WTC11 (cell line): ENCODE measurements around the gene MYH11. TPM values are rescaled to one million over a fixed set of nuclear protein-coding genes. Genes with fewer than 3 reads are reported as not detected.

Source experiments
- ATAC-seq: fragments of 200-7000 bp; cut with Tn5 transposase; 2 replicates; pipeline ENCODE4 v1.10.0; 2021; ENCODE audit warnings: mild to moderate bottlenecking, moderate library complexity
- CTCF ChIA-PET: fragments of 300-600 bp; sonication (Branson Sonifier 250); formaldehyde crosslinking; loops from one replicate; lab custom pipeline; 2021; ENCODE audit warnings: antibody characterized with exemption; lab: Charles Lee
- POLR2A ChIA-PET: fragments of 350-600 bp; sonication (Branson Sonifier 250); formaldehyde crosslinking; loops from one replicate; lab custom pipeline; 2021; ENCODE audit warnings: antibody characterized with exemption; lab: Charles Lee
- DNase-seq: peaks from one replicate; pipeline ENCODE4 v3.0.0; 2021; ENCODE audit warnings: low spot score
- H3K27ac Mint-ChIP-seq: 2 replicates; pipeline ENCODE4 v1.8.0; 2021; ENCODE audit warnings: mixed read lengths
- H3K27me3 Mint-ChIP-seq: 2 replicates; pipeline ENCODE4 v1.8.0; 2021; ENCODE audit warnings: low read depth, mild to moderate bottlenecking, moderate library complexity, mixed read lengths
- H3K36me3 Mint-ChIP-seq: 2 replicates; pipeline ENCODE4 v1.8.0; 2021; ENCODE audit warnings: mixed read lengths
- H3K4me1 Mint-ChIP-seq: 2 replicates; pipeline ENCODE4 v1.8.0; 2022; ENCODE audit warnings: mixed read lengths
- H3K4me3 Mint-ChIP-seq: 2 replicates; pipeline ENCODE4 v1.8.0; 2021; ENCODE audit warnings: mild to moderate bottlenecking, moderate library complexity, mixed read lengths
- H3K9me3 Mint-ChIP-seq: 2 replicates; pipeline ENCODE4 v1.8.0; 2021; ENCODE audit warnings: mixed read lengths
- ATF2 ChIP-seq: sonication (generic); formaldehyde crosslinking; IDR thresholded peaks from 2 replicates; pipeline ENCODE4 v1.8.1; 2022; ENCODE audit warnings: low read depth, missing genetic modification reagents, borderline replicate concordance
- ATF3 ChIP-seq: sonication (generic); formaldehyde crosslinking; conservative IDR thresholded peaks from 2 replicates; pipeline ENCODE4 v1.8.1; 2022; ENCODE audit warnings: mild to moderate bottlenecking, missing genetic modification reagents
- ELF4 ChIP-seq: sonication (generic); formaldehyde crosslinking; IDR thresholded peaks from 2 replicates; pipeline ENCODE4 v1.8.1; 2022; ENCODE audit warnings: low read depth, mild to moderate bottlenecking, moderate library complexity, missing genetic modification reagents
- ETV6 ChIP-seq: sonication (generic); formaldehyde crosslinking; IDR thresholded peaks from 2 replicates; pipeline ENCODE4 v1.8.1; 2022; ENCODE audit warnings: mild to moderate bottlenecking, missing genetic modification reagents
- FOXJ3 ChIP-seq: sonication (generic); formaldehyde crosslinking; IDR thresholded peaks from 2 replicates; pipeline ENCODE4 v1.9.0; 2021; ENCODE audit warnings: missing genetic modification reagents, mild to moderate bottlenecking, borderline replicate concordance
- GTF2I ChIP-seq: fragments of 250-450 bp; sonication (Bioruptor Pico); conservative IDR thresholded peaks from 2 replicates; pipeline ENCODE4 v1.4.0; 2021; ENCODE audit warnings: mild to moderate bottlenecking
- HMGXB4 ChIP-seq: sonication (generic); formaldehyde crosslinking; IDR thresholded peaks from 2 replicates; pipeline ENCODE4 v1.8.1; 2023; ENCODE audit warnings: mild to moderate bottlenecking, moderate library complexity, missing genetic modification reagents
- NFATC4 ChIP-seq: fragments of 250-450 bp; sonication (Bioruptor Pico); IDR thresholded peaks from 2 replicates; pipeline ENCODE4 v1.9.0; 2021; ENCODE audit warnings: mild to moderate bottlenecking
- NFYB ChIP-seq: sonication (generic); formaldehyde crosslinking; conservative IDR thresholded peaks from 2 replicates; pipeline ENCODE4 v1.8.0; 2022; ENCODE audit warnings: low read depth, missing genetic modification reagents
- NR2C2 ChIP-seq: sonication (generic); formaldehyde crosslinking; IDR thresholded peaks from 2 replicates; pipeline ENCODE4 v1.8.0; 2022; ENCODE audit warnings: mild to moderate bottlenecking, missing genetic modification reagents
- SOX15 ChIP-seq: fragments of 250-450 bp; sonication (Bioruptor Pico); IDR thresholded peaks from 2 replicates; pipeline ENCODE4 v1.9.0; 2021; ENCODE audit warnings: mild to moderate bottlenecking
- TCF7 ChIP-seq: sonication (generic); formaldehyde crosslinking; IDR thresholded peaks from 2 replicates; pipeline ENCODE4 v1.8.0; 2022; ENCODE audit warnings: mild to moderate bottlenecking, low read depth, missing genetic modification reagents, moderate library complexity
- USF1 ChIP-seq: sonication (generic); formaldehyde crosslinking; IDR thresholded peaks from 2 replicates; pipeline ENCODE4 v1.8.0; 2022; ENCODE audit warnings: mild to moderate bottlenecking, missing genetic modification reagents
- USF2 ChIP-seq: sonication (generic); formaldehyde crosslinking; IDR thresholded peaks from 2 replicates; pipeline ENCODE4 v1.8.1; 2023; ENCODE audit warnings: mild to moderate bottlenecking, missing genetic modification reagents, moderate library complexity
- ZNF138 ChIP-seq: sonication (generic); formaldehyde crosslinking; conservative IDR thresholded peaks from 2 replicates; pipeline ENCODE4 v1.8.1; 2022; ENCODE audit warnings: mild to moderate bottlenecking, moderate library complexity, missing genetic modification reagents
- ZNF263 ChIP-seq: sonication (generic); formaldehyde crosslinking; IDR thresholded peaks from 2 replicates; pipeline ENCODE4 v1.8.1; 2022; ENCODE audit warnings: low read depth, mild to moderate bottlenecking, moderate library complexity, missing genetic modification reagents
- ZNF532 ChIP-seq: fragments of 250-450 bp; sonication (Bioruptor Pico); IDR thresholded peaks from 2 replicates; pipeline ENCODE4 v1.9.0; 2021; ENCODE audit warnings: mild to moderate bottlenecking, borderline replicate concordance
- total RNA-seq: library from RNA; stranded (reverse); gene quantifications from 3 replicates; pipeline ENCODE4 v1.2.3, GENCODE V29; 2021

The MYH11 gene
- total RNA-seq, 1 experiment from 2014 or later = 0.74 TPM

GRCh38 chr16:15782573-15783365, 74.1 kb downstream of the MYH11 start:
- no peak overlapping the region for H3K4me3 Mint-ChIP-seq
- POLR2A ChIA-PET = no interaction called here
- ATAC-seq (peak; percentile 52), DNase-seq (peak; percentile 24)
- no peaks in the 10 kb centered on the region for H3K36me3 Mint-ChIP-seq
- peaks cover 3% of the 10 kb centered on the region; the same call in 1 of the 2 replicates for H3K4me1 Mint-ChIP-seq
- TF ChIP-seq USF2 (CRISPR knock-in tag) (peak; percentile 74), HMGXB4 (CRISPR knock-in tag) (no peak), USF1 (0 out of 2 replicates have a peak, but pooled peaks have one; percentile 18), ZNF263 (CRISPR knock-in tag) (no peak)
- H3K9me3 Mint-ChIP-seq = no peaks in the 10 kb centered on the region
- CTCF ChIA-PET = interaction anchor here (0.5 to 1.7 kb wide), 8 partner anchors 10 to 1496 kb away, joined by 3 to 5 read pairs (median 4); no protein-coding TSS in a partner anchor
- H3K27me3 Mint-ChIP-seq = peaks cover 9% of the 10 kb centered on the region
- H3K27ac Mint-ChIP-seq = no peak overlapping the region

GRCh38 chr16:15781650-15782049, 75.2 kb downstream of the MYH11 start:
- H3K27me3 Mint-ChIP-seq = peaks cover 9% of the 10 kb centered on the region
- no peak overlapping the region for H3K27ac Mint-ChIP-seq
- no peaks in the 10 kb centered on the region for H3K36me3 Mint-ChIP-seq
- no peak for DNase-seq
- no peaks in the 10 kb centered on the region for H3K9me3 Mint-ChIP-seq
- H3K4me3 Mint-ChIP-seq = no peak overlapping the region
- POLR2A ChIA-PET = no interaction called here
- peaks cover 3% of the 10 kb centered on the region; the same call in 1 of the 2 replicates for H3K4me1 Mint-ChIP-seq
- no peak for TF ChIP-seq ZNF532 (CRISPR knock-in tag)
- no peak for TF ChIP-seq NR2C2 (CRISPR knock-in tag)
- no peak for TF ChIP-seq GTF2I (CRISPR knock-in tag)
- no peak for TF ChIP-seq ZNF138 (CRISPR knock-in tag)
- TF ChIP-seq SOX15 (CRISPR knock-in tag) = no peak
- no peak for TF ChIP-seq NFATC4 (CRISPR knock-in tag)
- TF ChIP-seq ETV6 (CRISPR knock-in tag) = no peak
- TF ChIP-seq FOXJ3 = no peak
- no peak for TF ChIP-seq ATF3
- no peak for TF ChIP-seq NFYB (CRISPR knock-in tag)
- no peak for TF ChIP-seq ATF2 (CRISPR knock-in tag)
- TF ChIP-seq TCF7 (CRISPR knock-in tag) = no peak
- no peak for TF ChIP-seq ELF4 (CRISPR knock-in tag)
- TF ChIP-seq, all 79 proteins: peak for 0
- ATAC-seq = no peak
- CTCF ChIA-PET = no interaction called here
